ENCODE results near the gene GGTLC2. TPM values are rescaled to one million over a fixed set of nuclear protein-coding genes. Genes with fewer than 3 reads are reported as not detected.
"Not testable (repeated sequence)": the region's sequence is repeated elsewhere in the genome, so short reads cannot be mapped to it uniquely, and the experiment has no call there.

The GGTLC2 gene
- total RNA-seq, 4 donors from 2014 or later, result not detected

GRCh38 chr22:22642255-22642654 is 2.2 kb upstream of the GGTLC2 start:
- intact Hi-C loops (cut with DNase I; ENCODE audit: low total_unique reads); H3K4me3 ChIP-seq (ENCODE audit: low read depth, poor library complexity, severe bottlenecking); DNase-seq (ENCODE audit: low spot score in 2 of 2): not testable (repeated sequence)
- 90 to 95% methylated on average over 2 to 4 of the region's 10 CpGs for WGBS, 2 donors

GRCh38 chr22:22645969-22646368 is 1.6 kb downstream of the GGTLC2 start:
- intact Hi-C loops (cut with DNase I; ENCODE audit: low total_unique reads); DNase-seq (ENCODE audit: low spot score in 2 of 2); H3K4me3 ChIP-seq (ENCODE audit: low read depth, poor library complexity, severe bottlenecking): not testable (repeated sequence)
- WGBS, 2 donors, result 85 to 87% methylated on average over 2 of the region's 4 CpGs

GRCh38 chr22:22647952-22648351 is 3.5 kb downstream of the GGTLC2 start:
- DNase-seq (ENCODE audit: low spot score in 2 of 2); H3K4me3 ChIP-seq (ENCODE audit: low read depth, poor library complexity, severe bottlenecking); intact Hi-C loops (cut with DNase I; ENCODE audit: low total_unique reads): not testable (repeated sequence)
- 13 to 42% methylated on average over 9 of the region's 12 CpGs for WGBS, 2 donors

GRCh38 chr22:22648863-22649536 is 4.6 kb downstream of the GGTLC2 start:
- intact Hi-C loops (cut with DNase I; ENCODE audit: low total_unique reads); H3K4me3 ChIP-seq (ENCODE audit: low read depth, poor library complexity, severe bottlenecking): not testable (repeated sequence)
- WGBS, 2 donors, result 88 to 90% methylated on average over 9 of the region's 9 CpGs

GRCh38 chr22:22649761-22650160 is 5.3 kb downstream of the GGTLC2 start:
- DNase-seq (ENCODE audit: low spot score in 2 of 2); H3K4me3 ChIP-seq (ENCODE audit: low read depth, poor library complexity, severe bottlenecking); intact Hi-C loops (cut with DNase I; ENCODE audit: low total_unique reads): not testable (repeated sequence)
- WGBS, 2 donors, result 74 to 82% methylated on average over 4 to 6 of the region's 8 CpGs

More at GRCh38 chr22:22648863-22649536, 4.6 kb downstream of the GGTLC2 start:
- DNase-seq (ENCODE audit: low spot score in 2 of 2), result not testable (repeated sequence)

GRCh38 chr22:22650398-22650797 is 6.0 kb downstream of the GGTLC2 start:
- intact Hi-C loops (cut with DNase I; ENCODE audit: low total_unique reads); DNase-seq (ENCODE audit: low spot score in 2 of 2); H3K4me3 ChIP-seq (ENCODE audit: low read depth, poor library complexity, severe bottlenecking): not testable (repeated sequence)
- no CpG with 5 or more reads among the region's 9 CpGs for WGBS, 2 donors

GRCh38 chr22:22650803-22651515 is 6.5 kb downstream of the GGTLC2 start:
- WGBS, 2 donors, result 62% methylated on average over 3 of the region's 8 CpGs
- DNase-seq (ENCODE audit: low spot score in 2 of 2); intact Hi-C loops (cut with DNase I; ENCODE audit: low total_unique reads); H3K4me3 ChIP-seq (ENCODE audit: low read depth, poor library complexity, severe bottlenecking): not testable (repeated sequence)

- H3K4me3 ChIP-seq (ENCODE audit: low read depth, poor library complexity, severe bottlenecking); DNase-seq (ENCODE audit: low spot score in 2 of 2); intact Hi-C loops (cut with DNase I; ENCODE audit: low total_unique reads): not testable (repeated sequence)
- 25% methylated on average over 4 of the region's 10 CpGs; no CpG with 5 or more reads in 1 of the 2 donors for WGBS, 2 donors
Observed at GRCh38 chr22:22651593-22651992, 7.2 kb downstream of the GGTLC2 start.

- intact Hi-C loops (cut with DNase I; ENCODE audit: low total_unique reads); H3K4me3 ChIP-seq (ENCODE audit: low read depth, poor library complexity, severe bottlenecking): not testable (repeated sequence)
- WGBS, 2 donors, result 45 to 62% methylated on average over 10 of the region's 12 CpGs
- peak in 1 of 2 donors; percentile 12 for DNase-seq (ENCODE audit: low spot score in 2 of 2)
Observed at GRCh38 chr22:22652102-22652501, 7.7 kb downstream of the GGTLC2 start.

GRCh38 chr22:22652573-22652972 is 8.2 kb downstream of the GGTLC2 start:
- DNase-seq (ENCODE audit: low spot score in 2 of 2); intact Hi-C loops (cut with DNase I; ENCODE audit: low total_unique reads); H3K4me3 ChIP-seq (ENCODE audit: low read depth, poor library complexity, severe bottlenecking): not testable (repeated sequence)
- 60 to 78% methylated on average over 6 of the region's 6 CpGs for WGBS, 2 donors

GRCh38 chr22:22653677-22654381 is 9.4 kb downstream of the GGTLC2 start:
- no CpG with 5 or more reads among the region's 13 CpGs for WGBS, 2 donors
- H3K4me3 ChIP-seq (ENCODE audit: low read depth, poor library complexity, severe bottlenecking); intact Hi-C loops (cut with DNase I; ENCODE audit: low total_unique reads): not testable (repeated sequence)
- DNase-seq (ENCODE audit: low spot score in 2 of 2), result peak in 1 of 2 donors; percentile 2

Measured in lower leg skin (tissue), 4 donors.